Fibroblast of lung (primary cell): ENCODE results near the gene GCC1.

Experiments
- EZH2 ChIP-seq: IDR thresholded peaks from 2 replicates; pipeline ENCODE4 v1.5.1; 2012; ENCODE audit warnings: low read length, control low read depth, mild to moderate bottlenecking; ENCODE audit errors: missing control alignments
- TF ChIP-seq, protein P1 (sequence below), 2 donors: IDR thresholded peaks in 1 of 2; conservative IDR thresholded peaks in 1 of 2; 1 replicate in 1 of 2; 2 replicates in 1 of 2; pipeline ENCODE4 v1.5.1; 2011 to 2012; ENCODE audit warnings: low read length in 2 of 2, control low read depth in 1 of 2, inconsistent platforms in 1 of 2, low read depth in 1 of 2, mild to moderate bottlenecking in 1 of 2

DNA sequence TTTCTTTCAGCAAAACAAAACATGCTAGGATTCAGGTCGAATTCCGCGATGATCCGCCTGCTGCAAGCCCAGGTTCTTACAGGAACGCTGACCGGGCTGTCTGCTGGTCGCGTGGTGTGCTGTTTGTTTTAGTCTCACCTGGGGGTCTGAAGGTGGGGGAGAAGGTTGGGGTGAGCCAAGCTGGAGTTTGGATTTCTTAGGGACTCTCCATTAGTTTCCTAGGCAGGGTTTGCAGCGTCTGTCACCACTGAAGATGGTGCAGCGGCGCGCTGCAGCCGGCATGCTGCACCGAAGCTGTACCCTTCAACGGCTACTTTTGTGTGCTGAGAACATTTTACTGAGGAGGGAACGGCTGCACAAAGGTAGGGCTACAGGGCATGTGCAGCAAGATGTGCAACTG is 48.7 kb downstream of the GCC1 start:
- TF ChIP-seq, protein P1, sequence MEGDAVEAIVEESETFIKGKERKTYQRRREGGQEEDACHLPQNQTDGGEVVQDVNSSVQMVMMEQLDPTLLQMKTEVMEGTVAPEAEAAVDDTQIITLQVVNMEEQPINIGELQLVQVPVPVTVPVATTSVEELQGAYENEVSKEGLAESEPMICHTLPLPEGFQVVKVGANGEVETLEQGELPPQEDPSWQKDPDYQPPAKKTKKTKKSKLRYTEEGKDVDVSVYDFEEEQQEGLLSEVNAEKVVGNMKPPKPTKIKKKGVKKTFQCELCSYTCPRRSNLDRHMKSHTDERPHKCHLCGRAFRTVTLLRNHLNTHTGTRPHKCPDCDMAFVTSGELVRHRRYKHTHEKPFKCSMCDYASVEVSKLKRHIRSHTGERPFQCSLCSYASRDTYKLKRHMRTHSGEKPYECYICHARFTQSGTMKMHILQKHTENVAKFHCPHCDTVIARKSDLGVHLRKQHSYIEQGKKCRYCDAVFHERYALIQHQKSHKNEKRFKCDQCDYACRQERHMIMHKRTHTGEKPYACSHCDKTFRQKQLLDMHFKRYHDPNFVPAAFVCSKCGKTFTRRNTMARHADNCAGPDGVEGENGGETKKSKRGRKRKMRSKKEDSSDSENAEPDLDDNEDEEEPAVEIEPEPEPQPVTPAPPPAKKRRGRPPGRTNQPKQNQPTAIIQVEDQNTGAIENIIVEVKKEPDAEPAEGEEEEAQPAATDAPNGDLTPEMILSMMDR (conservative IDR thresholded peaks at IDR 0.05 in 1 of 2, IDR thresholded peaks at IDR 0.05 in 1 of 2; ENCODE audit: low read depth in 1 of 2, low read length in 2 of 2) = no peak
- no peak for TF ChIP-seq EZH2
